SK-N-SH (cell line): ENCODE results near the gene SRRM4.

Experiments
- EP300 ChIP-seq, 2 experiments: IDR thresholded peaks; 2 replicates each; pipeline versions ENCODE4 v1.4.0 to v1.6.1; 2012; ENCODE audit warnings: borderline replicate concordance in 1 of 2, low read depth in 1 of 2, low read length in 1 of 2
- EZH2phosphoT487 ChIP-seq: fragments of 200-600 bp; sonication (generic); IDR thresholded peaks from 2 replicates; pipeline ENCODE4 v1.6.1; 2017; ENCODE audit warnings: low read depth, mixed run types, mild to moderate bottlenecking, antibody characterized with exemption, moderate library complexity, borderline replicate concordance
- MEF2A ChIP-seq: IDR thresholded peaks from 2 replicates; pipeline ENCODE4 v1.4.0; 2012; ENCODE audit warnings: low read depth, borderline replicate concordance
- POLR2AphosphoS5 ChIP-seq: IDR thresholded peaks from 2 replicates; pipeline ENCODE4 v1.6.1; 2012; ENCODE audit warnings: low read depth, low read length
- RAD21 ChIP-seq: IDR thresholded peaks from 2 replicates; pipeline ENCODE4 v1.6.1; 2012; ENCODE audit warnings: mild to moderate bottlenecking, low read length
- SIN3A ChIP-seq: IDR thresholded peaks from 2 replicates; pipeline ENCODE4 v1.6.1; 2012; ENCODE audit warnings: low read depth, mild to moderate bottlenecking, low read length, moderate library complexity, borderline replicate concordance
- TAF1 ChIP-seq: IDR thresholded peaks from 2 replicates; pipeline ENCODE4 v1.6.1; 2012; ENCODE audit warnings: low read depth, mild to moderate bottlenecking, low read length, moderate library complexity, borderline replicate concordance
- YY1 ChIP-seq: IDR thresholded peaks from 2 replicates; pipeline ENCODE4 v1.4.0; 2012; ENCODE audit warnings: low read depth, mild to moderate bottlenecking
- TF ChIP-seq, protein P1 (sequence below): fragments of 200-600 bp; sonication (generic); IDR thresholded peaks from 2 replicates; pipeline ENCODE4 v1.6.1; 2017; ENCODE audit warnings: antibody characterized with exemption, mild to moderate bottlenecking, moderate library complexity
- TF ChIP-seq, protein P2 (sequence below): IDR thresholded peaks from 2 replicates; pipeline ENCODE4 v1.6.1; 2012; ENCODE audit warnings: mild to moderate bottlenecking, low read depth, low read length, moderate library complexity
- TF ChIP-seq, protein P3 (sequence below): IDR thresholded peaks from 2 replicates; pipeline ENCODE4 v1.4.0; 2012; ENCODE audit warnings: low read depth
- TF ChIP-seq, protein P4 (sequence below): IDR thresholded peaks from 2 replicates; pipeline ENCODE4; 2012

DNA sequence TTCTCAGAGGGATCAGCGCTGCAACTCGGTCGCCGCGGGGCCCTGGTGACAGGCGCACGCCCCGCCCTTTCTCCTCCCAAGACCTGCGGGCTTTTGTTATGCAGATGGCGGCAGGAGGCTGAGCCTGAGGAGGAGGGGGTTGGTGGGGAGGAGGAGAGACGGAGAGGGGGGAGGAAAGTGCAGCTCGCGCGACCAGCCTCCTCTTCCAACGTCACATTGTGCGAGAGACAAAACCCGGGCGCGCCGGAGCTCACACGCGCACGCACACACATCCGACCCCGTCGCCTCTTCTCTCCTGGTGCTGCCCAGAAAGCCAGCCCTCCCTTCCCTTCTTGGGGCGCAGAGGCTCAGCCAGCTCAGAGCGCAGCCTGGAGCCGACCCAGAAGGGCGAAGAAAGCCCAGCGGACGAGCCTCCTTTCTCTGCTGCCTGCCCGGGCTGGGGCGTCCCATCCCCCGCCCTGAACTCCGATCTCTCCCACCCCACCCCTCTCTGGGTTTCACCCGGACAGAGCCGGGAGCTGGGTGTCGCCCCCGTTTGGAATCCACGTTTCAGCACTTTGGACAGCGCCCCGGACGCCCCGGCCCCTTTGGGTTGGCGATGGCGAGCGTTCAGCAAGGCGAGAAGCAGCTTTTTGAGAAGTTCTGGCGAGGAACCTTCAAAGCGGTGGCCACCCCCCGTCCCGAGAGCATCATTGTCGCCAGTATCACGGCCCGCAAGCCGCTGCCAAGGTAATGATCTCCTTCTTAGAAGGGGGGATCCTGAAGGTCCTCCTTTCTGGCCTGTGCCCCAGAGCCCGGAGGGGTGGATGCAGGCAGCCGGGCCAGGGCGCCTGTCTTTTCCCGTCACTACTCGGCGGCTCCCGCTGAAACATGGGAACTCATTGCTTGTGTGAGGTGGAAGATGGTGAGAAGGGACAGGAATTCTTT lies at the start of gene SRRM4:
- TF ChIP-seq, protein P1, sequence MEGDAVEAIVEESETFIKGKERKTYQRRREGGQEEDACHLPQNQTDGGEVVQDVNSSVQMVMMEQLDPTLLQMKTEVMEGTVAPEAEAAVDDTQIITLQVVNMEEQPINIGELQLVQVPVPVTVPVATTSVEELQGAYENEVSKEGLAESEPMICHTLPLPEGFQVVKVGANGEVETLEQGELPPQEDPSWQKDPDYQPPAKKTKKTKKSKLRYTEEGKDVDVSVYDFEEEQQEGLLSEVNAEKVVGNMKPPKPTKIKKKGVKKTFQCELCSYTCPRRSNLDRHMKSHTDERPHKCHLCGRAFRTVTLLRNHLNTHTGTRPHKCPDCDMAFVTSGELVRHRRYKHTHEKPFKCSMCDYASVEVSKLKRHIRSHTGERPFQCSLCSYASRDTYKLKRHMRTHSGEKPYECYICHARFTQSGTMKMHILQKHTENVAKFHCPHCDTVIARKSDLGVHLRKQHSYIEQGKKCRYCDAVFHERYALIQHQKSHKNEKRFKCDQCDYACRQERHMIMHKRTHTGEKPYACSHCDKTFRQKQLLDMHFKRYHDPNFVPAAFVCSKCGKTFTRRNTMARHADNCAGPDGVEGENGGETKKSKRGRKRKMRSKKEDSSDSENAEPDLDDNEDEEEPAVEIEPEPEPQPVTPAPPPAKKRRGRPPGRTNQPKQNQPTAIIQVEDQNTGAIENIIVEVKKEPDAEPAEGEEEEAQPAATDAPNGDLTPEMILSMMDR, result no peak
- TF ChIP-seq EZH2phosphoT487 (no peak), EP300 (IDR thresholded peaks at IDR 0.05; ENCODE audit: borderline replicate concordance in 1 of 2, low read depth in 1 of 2, low read length in 1 of 2) (peak in 1 of 2 experiments; percentile 29; a peak in 1 of 4 replicates), MEF2A (no peak), POLR2AphosphoS5 (no peak), YY1 (no peak), RAD21 (peak; percentile 4; the same call in 1 of the 2 replicates), SIN3A (no peak), TAF1 (no peak)
- TF ChIP-seq, protein P2, sequence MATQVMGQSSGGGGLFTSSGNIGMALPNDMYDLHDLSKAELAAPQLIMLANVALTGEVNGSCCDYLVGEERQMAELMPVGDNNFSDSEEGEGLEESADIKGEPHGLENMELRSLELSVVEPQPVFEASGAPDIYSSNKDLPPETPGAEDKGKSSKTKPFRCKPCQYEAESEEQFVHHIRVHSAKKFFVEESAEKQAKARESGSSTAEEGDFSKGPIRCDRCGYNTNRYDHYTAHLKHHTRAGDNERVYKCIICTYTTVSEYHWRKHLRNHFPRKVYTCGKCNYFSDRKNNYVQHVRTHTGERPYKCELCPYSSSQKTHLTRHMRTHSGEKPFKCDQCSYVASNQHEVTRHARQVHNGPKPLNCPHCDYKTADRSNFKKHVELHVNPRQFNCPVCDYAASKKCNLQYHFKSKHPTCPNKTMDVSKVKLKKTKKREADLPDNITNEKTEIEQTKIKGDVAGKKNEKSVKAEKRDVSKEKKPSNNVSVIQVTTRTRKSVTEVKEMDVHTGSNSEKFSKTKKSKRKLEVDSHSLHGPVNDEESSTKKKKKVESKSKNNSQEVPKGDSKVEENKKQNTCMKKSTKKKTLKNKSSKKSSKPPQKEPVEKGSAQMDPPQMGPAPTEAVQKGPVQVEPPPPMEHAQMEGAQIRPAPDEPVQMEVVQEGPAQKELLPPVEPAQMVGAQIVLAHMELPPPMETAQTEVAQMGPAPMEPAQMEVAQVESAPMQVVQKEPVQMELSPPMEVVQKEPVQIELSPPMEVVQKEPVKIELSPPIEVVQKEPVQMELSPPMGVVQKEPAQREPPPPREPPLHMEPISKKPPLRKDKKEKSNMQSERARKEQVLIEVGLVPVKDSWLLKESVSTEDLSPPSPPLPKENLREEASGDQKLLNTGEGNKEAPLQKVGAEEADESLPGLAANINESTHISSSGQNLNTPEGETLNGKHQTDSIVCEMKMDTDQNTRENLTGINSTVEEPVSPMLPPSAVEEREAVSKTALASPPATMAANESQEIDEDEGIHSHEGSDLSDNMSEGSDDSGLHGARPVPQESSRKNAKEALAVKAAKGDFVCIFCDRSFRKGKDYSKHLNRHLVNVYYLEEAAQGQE, result peak; percentile 87
- TF ChIP-seq, protein P3, sequence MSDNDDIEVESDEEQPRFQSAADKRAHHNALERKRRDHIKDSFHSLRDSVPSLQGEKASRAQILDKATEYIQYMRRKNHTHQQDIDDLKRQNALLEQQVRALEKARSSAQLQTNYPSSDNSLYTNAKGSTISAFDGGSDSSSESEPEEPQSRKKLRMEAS, result no peak
- TF ChIP-seq, protein P4, sequence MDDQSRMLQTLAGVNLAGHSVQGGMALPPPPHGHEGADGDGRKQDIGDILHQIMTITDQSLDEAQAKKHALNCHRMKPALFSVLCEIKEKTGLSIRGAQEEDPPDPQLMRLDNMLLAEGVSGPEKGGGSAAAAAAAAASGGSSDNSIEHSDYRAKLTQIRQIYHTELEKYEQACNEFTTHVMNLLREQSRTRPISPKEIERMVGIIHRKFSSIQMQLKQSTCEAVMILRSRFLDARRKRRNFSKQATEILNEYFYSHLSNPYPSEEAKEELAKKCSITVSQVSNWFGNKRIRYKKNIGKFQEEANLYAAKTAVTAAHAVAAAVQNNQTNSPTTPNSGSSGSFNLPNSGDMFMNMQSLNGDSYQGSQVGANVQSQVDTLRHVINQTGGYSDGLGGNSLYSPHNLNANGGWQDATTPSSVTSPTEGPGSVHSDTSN, result no peak
